NCI-H2227 (cell line): ENCODE measurements around the gene FREM1.

ENCODE experiments used
- DNase-seq: peaks from one replicate; lab custom pipeline; 2025; ENCODE audit not compliant: unreplicated experiment; lab: John Stamatoyannopoulos, UW

FREM1 gene

GRCh38 chr9:14822666-14823065 lies 87.6 kb downstream of the FREM1 start:
- DNase-seq = no peak

GRCh38 chr9:14819183-14819582 lies 91.0 kb downstream of the FREM1 start:
- no peak for DNase-seq

- DNase-seq = no peak
Observed at GRCh38 chr9:14814249-14814628, 96.0 kb downstream of the FREM1 start.

GRCh38 chr9:14813336-14814248 lies 96.6 kb downstream of the FREM1 start:
- DNase-seq = no peak

GRCh38 chr9:14812806-14813205 lies 97.4 kb downstream of the FREM1 start:
- no peak for DNase-seq

- no peak for DNase-seq
Observed at GRCh38 chr9:14811844-14812243, 98.4 kb downstream of the FREM1 start.

- DNase-seq = no peak
Observed at GRCh38 chr9:14806941-14807520, 103.2 kb downstream of the FREM1 start.

GRCh38 chr9:14799030-14799429 lies 111.2 kb downstream of the FREM1 start:
- no peak for DNase-seq

GRCh38 chr9:14797435-14797834 lies 112.8 kb downstream of the FREM1 start:
- DNase-seq = no peak

- DNase-seq = no peak
Observed at GRCh38 chr9:14793389-14793788, 116.8 kb downstream of the FREM1 start.

- no peak for DNase-seq
Observed at GRCh38 chr9:14790628-14791027, 119.6 kb downstream of the FREM1 start.

- DNase-seq = no peak
Observed at GRCh38 chr9:14788846-14789245, 121.4 kb downstream of the FREM1 start.

GRCh38 chr9:14783358-14783757 lies 126.9 kb downstream of the FREM1 start:
- DNase-seq = no peak

GRCh38 chr9:14782286-14783051 lies 127.8 kb downstream of the FREM1 start:
- DNase-seq = no peak

- DNase-seq = no peak
Observed at GRCh38 chr9:14780693-14781092, 129.5 kb downstream of the FREM1 start.

GRCh38 chr9:14780251-14780650 lies 130.0 kb downstream of the FREM1 start:
- DNase-seq = peak; percentile 5

GRCh38 chr9:14779566-14780022 lies 130.6 kb downstream of the FREM1 start:
- no peak for DNase-seq

GRCh38 chr9:14778565-14778964 lies 131.7 kb downstream of the FREM1 start:
- DNase-seq = no peak

GRCh38 chr9:14775917-14776316 lies 134.3 kb downstream of the FREM1 start:
- no peak for DNase-seq

- DNase-seq = no peak
Observed at GRCh38 chr9:14770592-14770991, 139.6 kb downstream of the FREM1 start.

GRCh38 chr9:14769230-14769571 lies 141.0 kb downstream of the FREM1 start:
- DNase-seq = peak; percentile 24
